NCI-H2196 (cell line): ENCODE measurements around the gene ATP5F1D.

ENCODE experiments used
- DNase-seq: peaks from one replicate; lab custom pipeline; 2025; ENCODE audit not compliant: unreplicated experiment; lab: John Stamatoyannopoulos, UW

The ATP5F1D gene

GRCh38 chr19:1220477-1220930, 21.0 kb upstream of the ATP5F1D start:
- DNase-seq: no peak

DNA sequence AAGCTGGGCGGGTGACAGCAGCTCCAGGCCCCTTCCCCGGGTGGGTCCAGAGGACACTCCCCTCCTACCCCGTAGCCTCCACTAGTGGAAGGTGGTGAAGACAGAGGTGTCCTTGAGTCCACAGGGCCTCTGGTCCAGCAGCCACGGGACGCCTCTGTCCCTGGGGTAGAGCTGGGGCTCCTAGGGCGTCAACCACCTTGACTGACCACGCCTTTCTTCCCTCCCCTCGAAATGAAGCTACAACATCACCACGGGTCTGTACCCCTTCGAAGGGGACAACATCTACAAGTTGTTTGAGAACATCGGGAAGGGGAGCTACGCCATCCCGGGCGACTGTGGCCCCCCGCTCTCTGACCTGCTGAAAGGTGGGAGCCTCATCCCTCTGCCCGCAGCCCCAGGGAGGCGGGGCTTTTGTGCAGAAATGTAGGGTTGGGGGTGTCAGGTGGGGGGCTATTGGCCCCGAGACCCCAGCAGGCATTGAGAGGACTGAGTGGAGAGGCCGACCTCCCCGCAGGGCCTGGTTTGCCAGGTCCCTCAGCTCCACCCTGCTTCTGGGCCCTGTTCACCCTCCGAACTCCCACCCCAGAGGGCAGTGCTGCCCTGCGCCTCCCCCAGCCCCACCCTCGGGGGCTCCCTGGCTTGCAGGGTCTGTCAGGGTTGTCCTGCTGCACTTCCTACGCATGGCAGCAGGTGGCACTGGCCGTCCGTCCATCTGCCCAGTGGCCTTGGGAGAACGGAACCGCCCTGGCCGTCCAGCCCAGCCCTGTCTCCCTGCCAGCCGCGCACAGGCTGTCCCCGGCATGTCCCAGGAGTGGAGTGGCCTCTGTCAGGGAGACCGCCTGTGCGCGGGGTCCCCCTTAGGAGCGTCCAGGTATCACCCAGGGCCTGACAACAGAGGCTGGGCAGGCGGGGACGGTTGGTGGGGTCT, 20.3 kb upstream of the ATP5F1D start:
- DNase-seq: no peak

DNA sequence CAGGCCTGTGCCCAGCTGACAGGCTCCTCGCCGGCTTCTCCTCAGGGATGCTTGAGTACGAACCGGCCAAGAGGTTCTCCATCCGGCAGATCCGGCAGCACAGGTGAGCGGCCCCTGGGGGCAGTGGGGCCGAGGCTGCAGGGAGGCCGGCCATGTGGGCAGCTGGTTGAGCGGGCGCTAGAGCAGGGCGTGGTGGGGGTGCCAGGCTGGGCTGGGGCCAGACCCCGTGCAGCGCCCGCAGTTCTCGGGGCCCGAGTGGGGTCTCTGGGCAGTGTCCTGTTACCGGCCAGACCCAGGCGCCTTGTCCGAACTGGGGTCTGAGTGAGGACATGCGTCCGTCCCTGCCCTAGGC, 19.7 kb upstream of the ATP5F1D start:
- no peak for DNase-seq

DNA sequence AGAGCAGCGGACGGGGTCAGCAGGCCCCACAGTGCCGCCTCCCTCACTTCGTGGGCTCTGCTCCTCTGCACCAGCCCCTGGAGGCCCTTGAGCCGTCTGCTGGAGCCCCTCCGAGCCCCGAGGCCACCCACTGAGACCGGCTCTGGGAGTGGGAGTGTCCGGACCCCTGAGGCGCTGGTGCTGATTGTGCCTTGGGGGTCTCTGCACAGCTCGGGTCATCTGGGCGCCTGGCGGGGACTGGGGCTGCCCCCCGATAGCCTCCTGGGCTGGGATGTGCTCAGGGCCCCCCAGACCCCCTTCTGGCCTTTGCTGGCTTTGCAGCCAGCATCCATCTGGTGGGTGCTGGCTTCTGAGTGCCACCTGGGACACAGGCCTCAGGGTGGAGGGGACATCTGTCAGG, 19.2 kb upstream of the ATP5F1D start:
- DNase-seq: no peak

GRCh38 chr19:1223018-1223855, 18.3 kb upstream of the ATP5F1D start:
- no peak for DNase-seq

DNA sequence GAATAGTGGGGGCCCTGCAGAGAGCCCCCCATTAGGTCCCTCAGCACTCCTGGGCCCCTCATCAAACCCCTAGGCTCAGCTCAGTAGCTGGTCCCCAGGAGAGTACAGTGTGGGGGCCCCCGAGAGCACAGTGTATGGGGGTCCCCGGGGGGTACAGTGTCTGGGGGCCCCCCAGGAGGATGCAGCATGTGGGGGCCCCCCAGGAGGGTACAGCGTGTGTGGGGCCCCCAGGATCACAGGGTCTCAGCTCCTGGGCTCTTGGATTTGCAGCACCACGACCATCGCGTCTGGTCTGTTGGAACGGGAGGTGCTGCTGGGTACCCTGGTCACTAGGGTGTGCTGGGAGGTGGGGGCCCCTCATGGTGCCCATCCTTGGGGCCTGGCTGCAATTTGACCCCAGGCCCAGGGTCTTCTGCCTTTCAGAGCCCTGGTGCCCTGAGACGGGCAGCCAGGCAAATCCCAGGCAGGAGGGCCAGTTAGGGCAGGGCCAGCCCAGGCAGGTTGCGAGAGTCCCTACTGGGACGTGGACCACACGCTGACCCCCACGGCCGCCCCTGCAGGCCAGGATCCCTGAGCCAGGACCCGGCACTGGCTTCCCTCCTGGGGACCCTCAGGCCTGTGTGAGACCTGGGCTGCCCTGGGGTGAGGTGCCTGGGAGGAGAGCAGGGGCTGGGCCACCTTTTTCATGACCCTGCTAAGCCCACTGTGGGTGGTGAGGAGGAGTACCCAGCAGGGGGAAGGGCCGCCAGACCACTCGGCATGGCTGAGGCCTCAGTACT, 17.3 kb upstream of the ATP5F1D start:
- DNase-seq: no peak

- no peak for DNase-seq
Measured at GRCh38 chr19:1224847-1225246, 16.7 kb upstream of the ATP5F1D start.

- DNase-seq: no peak
Measured at GRCh38 chr19:1225440-1226226, 15.9 kb upstream of the ATP5F1D start.

GRCh38 chr19:1226227-1226518, 15.4 kb upstream of the ATP5F1D start:
- DNase-seq: no peak

DNA sequence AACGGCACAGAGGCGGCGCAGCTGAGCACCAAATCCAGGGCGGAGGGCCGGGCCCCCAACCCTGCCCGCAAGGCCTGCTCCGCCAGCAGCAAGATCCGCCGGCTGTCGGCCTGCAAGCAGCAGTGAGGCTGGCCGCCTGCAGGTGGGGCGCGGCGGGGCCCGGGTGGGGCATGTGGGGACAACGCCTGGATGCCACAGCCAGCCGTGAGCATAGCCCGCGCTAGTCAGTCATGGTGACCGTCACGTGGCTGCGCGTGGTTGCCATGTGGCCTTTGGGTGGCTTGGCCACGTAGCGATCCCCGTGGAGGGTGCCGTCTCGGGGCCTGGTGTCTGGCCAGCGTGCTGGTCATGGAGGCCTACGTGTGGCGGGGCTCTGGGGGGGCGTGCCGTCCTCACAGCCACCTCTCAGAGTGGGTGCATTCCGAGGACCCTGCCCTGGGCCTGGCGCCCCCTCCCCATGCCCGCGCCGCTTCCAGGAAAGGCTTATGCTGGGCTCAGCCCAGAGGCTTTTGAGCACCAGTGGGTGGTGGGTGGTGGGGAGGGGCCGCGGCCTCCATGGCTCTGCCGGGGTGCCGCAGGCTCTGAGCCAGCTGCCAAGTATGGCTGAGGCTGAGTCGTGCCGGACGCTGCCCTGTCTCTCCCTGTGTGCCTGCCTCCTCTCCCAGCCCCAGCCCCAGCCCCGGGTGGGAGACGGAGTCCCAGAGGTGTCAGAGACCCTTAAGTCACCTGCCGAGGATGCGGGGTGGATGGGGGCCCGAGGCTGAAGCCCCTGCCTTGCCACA, 14.8 kb upstream of the ATP5F1D start:
- DNase-seq: no peak

DNA sequence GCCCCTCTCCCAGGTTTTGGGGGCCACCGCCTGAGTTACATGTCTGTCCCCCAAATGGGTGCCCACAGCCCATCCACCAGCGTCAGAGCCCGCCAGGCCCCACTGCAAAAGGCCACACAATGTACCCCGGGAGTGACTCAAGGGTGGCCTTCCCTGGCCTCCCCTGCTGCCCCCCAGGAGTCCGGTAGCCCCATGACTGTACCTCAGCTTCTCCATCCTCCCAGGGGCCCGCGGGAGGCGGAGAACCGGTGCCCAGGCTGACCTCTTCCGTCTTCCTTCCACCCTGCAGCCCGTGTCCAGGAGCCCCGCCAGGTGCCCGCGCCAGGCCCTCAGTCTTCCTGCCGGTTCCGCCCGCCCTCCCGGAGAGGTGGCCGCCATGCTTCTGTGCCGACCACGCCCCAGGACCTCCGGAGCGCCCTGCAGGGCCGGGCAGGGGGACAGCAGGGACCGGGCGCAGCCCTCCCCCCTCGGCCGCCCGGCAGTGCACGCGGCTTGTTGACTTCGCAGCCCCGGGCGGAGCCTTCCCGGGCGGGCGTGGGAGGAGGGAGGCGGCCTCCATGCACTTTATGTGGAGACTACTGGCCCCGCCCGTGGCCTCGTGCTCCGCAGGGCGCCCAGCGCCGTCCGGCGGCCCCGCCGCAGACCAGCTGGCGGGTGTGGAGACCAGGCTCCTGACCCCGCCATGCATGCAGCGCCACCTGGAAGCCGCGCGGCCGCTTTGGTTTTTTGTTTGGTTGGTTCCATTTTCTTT, 14.1 kb upstream of the ATP5F1D start:
- DNase-seq: no peak

- no peak for DNase-seq
Measured at GRCh38 chr19:1228161-1228957, 13.2 kb upstream of the ATP5F1D start.

GRCh38 chr19:1229056-1229923, 12.3 kb upstream of the ATP5F1D start:
- DNase-seq: no peak

DNA sequence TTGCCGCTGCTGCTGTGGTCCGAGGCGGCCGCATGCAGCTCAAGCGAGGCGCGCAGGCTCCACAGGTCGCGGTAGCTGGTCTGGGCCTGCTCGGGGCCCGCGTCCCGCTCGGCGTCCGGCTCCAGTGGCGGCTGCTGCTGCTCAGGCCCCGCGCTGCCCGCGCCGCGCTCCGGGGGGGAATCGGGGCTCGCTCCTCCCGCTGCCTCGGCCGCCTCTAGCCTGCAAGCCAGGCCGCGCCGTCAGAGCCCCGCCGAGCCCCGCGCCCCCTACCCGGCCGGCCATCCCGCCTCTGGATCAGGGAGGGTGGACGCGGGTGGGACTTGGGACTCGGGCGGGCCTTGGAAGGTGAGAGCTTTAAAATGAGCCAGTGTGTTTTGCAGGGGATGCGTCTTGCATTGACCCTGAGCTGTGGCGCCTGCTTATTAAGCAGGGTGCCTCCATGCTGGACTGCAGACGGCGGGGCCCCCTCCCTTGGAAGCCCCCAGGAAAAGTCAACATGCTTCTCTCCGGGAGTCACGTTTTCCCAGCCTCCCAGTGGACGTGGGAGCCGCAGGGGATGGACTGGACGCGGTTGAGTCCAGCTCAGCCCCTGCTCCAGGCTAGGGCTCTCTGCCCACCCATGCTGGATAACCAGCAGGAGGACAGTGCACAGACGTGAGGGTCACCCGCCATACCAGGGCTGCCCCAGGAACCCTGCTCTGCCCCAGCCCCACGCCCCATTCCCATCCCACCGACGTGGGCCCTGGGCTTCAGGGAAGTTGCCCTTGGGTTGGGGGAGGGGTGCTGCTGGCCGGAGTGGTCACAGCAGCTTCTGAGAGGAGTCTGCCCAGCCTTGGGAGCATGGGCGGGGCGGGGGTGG, 11.4 kb upstream of the ATP5F1D start:
- DNase-seq: no peak

- DNase-seq: no peak
Measured at GRCh38 chr19:1230783-1231489, 10.6 kb upstream of the ATP5F1D start.
